ENCODE data around the gene CMC2. TPM values are rescaled to one million over a fixed set of nuclear protein-coding genes. Genes with fewer than 3 reads are reported as not detected.
A peak's percentile ranks its signal among the peaks of the same experiment; 100 is the strongest.

Gene CMC2
- total RNA-seq, 2 donors from 2014 or later, result 38.9 to 153 TPM

DNA sequence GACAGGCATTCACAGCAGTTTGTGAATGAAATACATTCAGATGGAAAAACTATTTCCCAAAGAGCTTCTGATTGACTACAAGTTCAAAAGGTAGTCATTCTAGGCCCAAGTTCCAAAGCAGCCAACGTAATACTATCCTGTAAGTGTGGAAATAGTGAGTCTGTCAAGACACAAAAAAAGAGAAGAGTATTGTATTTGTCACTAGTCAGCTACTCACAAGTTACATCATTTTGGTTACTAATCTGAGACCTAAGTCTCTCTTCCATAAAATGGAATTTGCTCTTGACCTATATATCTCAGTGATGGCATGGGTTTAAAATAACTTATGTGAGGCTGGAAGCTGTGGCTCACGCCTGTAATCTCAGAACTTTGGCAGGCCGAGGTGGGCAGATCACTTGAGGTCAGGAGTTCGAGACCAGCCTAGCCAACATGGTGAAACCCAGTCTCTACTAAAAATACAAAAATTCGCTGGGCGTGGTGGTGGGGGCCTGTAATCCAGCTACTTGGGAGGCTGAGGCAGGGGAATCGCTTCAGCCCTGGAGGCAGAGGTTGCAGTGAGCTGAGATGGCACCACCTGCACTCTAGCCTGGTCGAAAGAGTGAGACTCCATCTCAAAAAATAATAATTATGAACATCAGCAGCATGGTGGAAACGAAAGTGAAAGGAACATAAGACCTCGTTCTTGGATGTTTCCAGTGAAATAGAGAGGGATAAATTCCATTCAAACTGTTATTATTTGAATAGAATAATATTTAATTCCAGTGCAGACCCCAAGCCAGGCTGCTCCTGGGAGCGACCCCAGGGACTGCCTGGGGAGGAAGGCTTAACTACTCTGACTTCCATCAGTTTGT, 2.9 kb downstream of the CMC2 start:
- WGBS, result 75% methylated on average over 11 of the region's 11 CpGs
- Histone ChIP-seq H3K27ac (peak overlapping the region; percentile 57 to 63), H3K4me3 (peak overlapping the region in 1 of 2 donors; percentile 6)

GRCh38 chr16:81003064-81003463, 3.6 kb downstream of the CMC2 start:
- intact Hi-C loops (cut with DNase I), result loop anchor here (10.0 kb wide), 1 partner anchor 72 kb away; the partner anchor contains the start of gene C16orf46
- no peak for TF ChIP-seq POLR2A (IDR thresholded peaks at IDR 0.05)
- TF ChIP-seq, protein P1, sequence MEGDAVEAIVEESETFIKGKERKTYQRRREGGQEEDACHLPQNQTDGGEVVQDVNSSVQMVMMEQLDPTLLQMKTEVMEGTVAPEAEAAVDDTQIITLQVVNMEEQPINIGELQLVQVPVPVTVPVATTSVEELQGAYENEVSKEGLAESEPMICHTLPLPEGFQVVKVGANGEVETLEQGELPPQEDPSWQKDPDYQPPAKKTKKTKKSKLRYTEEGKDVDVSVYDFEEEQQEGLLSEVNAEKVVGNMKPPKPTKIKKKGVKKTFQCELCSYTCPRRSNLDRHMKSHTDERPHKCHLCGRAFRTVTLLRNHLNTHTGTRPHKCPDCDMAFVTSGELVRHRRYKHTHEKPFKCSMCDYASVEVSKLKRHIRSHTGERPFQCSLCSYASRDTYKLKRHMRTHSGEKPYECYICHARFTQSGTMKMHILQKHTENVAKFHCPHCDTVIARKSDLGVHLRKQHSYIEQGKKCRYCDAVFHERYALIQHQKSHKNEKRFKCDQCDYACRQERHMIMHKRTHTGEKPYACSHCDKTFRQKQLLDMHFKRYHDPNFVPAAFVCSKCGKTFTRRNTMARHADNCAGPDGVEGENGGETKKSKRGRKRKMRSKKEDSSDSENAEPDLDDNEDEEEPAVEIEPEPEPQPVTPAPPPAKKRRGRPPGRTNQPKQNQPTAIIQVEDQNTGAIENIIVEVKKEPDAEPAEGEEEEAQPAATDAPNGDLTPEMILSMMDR (IDR thresholded peaks at IDR 0.05), result no peak
- TF ChIP-seq POLR2AphosphoS5 (IDR thresholded peaks at IDR 0.05), result no peak
- peaks cover 11% of the 10 kb centered on the region for H3K4me1 ChIP-seq (replicated peaks)
- DNase-seq (ENCODE audit: low spot score), result no peak
- WGBS, result 68% methylated on average over 4 of the region's 4 CpGs
- no peaks in the 10 kb centered on the region for H3K9me3 ChIP-seq
- H3K27ac ChIP-seq, result no peak overlapping the region
- H3K36me3 ChIP-seq, result no peaks in the 10 kb centered on the region
- no peaks in the 10 kb centered on the region for H3K27me3 ChIP-seq (replicated peaks; ENCODE audit: insufficient read depth)
- no peak overlapping the region for H3K4me3 ChIP-seq

More for the DNA sequence above, 2.9 kb downstream of the CMC2 start:
- Histone ChIP-seq H3K4me1 (replicated peaks) (peaks cover 11% of the 10 kb centered on the region), H3K9me3 (no peaks in the 10 kb centered on the region), H3K27me3 (replicated peaks; ENCODE audit: insufficient read depth) (no peaks in the 10 kb centered on the region), H3K36me3 (no peaks in the 10 kb centered on the region)
- intact Hi-C loops (cut with DNase I), result loop anchor here (10.0 kb wide), 1 partner anchor 71 kb away; the partner anchor contains the start of gene C16orf46
- no peak for DNase-seq (ENCODE audit: low spot score)
- no peak for TF ChIP-seq POLR2AphosphoS5 (IDR thresholded peaks at IDR 0.05)
- TF ChIP-seq, protein P1 (IDR thresholded peaks at IDR 0.05), result no peak
- no peak for TF ChIP-seq POLR2A (IDR thresholded peaks at IDR 0.05)

DNA sequence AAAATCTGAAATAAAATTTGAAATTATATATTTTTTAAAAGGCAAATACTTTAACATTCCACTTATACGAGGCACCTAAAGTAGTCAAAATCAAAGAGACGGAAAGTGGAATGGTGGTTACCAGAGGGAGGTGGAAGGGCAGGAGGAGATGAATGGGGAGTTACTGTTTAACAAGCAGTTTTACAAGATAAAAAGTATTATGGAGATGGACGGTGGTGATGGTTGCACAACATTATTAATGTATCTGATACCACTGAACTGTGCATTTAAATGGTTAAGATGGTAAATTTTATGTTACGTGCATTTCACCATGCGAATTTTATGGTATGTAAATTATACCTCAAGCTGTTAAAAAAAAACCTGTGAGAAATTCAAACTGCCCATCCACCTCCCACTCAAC, 5.4 kb downstream of the CMC2 start:
- intact Hi-C loops (cut with DNase I), result loop anchor here (10.0 kb wide), 1 partner anchor 73 kb away; the partner anchor contains the start of gene C16orf46
- no peaks in the 10 kb centered on the region for H3K27me3 ChIP-seq (replicated peaks; ENCODE audit: insufficient read depth)
- no peak overlapping the region for H3K27ac ChIP-seq
- 49% methylated on average over 5 of the region's 5 CpGs for WGBS
- DNase-seq (ENCODE audit: low spot score), result no peak
- no peak overlapping the region for H3K4me3 ChIP-seq
- TF ChIP-seq POLR2A (IDR thresholded peaks at IDR 0.05) (no peak), POLR2AphosphoS5 (IDR thresholded peaks at IDR 0.05) (no peak)
- TF ChIP-seq, protein P1 (IDR thresholded peaks at IDR 0.05), result no peak
- H3K36me3 ChIP-seq, result no peaks in the 10 kb centered on the region
- H3K4me1 ChIP-seq (replicated peaks), result peaks cover 11% of the 10 kb centered on the region
- H3K9me3 ChIP-seq, result no peaks in the 10 kb centered on the region

DNA sequence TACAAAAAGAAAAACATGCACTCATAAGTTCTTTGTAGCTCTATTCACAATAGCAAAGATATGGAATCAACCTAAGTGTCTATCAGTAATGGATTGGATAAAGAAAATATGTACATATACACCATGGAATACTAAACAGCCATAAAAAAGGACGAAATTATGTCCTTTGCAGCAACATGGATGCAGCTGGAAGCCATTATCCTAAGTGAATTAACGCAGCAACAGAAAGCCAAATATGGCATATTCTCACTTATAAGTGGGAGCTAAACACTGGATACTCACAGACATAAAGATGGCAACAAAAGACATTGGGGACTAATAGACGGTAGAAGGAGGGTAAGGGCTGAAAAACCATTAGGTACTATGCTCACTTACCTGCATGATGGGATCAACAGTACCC, 5.8 kb downstream of the CMC2 start:
- H3K27me3 ChIP-seq (replicated peaks; ENCODE audit: insufficient read depth), result no peaks in the 10 kb centered on the region
- WGBS, result 94% methylated on average over 3 of the region's 3 CpGs
- intact Hi-C loops (cut with DNase I), result loop anchor here (10.0 kb wide), 1 partner anchor 74 kb away; the partner anchor contains the start of gene C16orf46

More for the DNA sequence above, 5.8 kb downstream of the CMC2 start:
- no peaks in the 10 kb centered on the region for H3K36me3 ChIP-seq
- peaks cover 10% of the 10 kb centered on the region for H3K4me1 ChIP-seq (replicated peaks)
- H3K4me3 ChIP-seq, result no peak overlapping the region
- no peak overlapping the region for H3K27ac ChIP-seq
- TF ChIP-seq, protein P1 (IDR thresholded peaks at IDR 0.05), result no peak
- TF ChIP-seq POLR2A (IDR thresholded peaks at IDR 0.05), result no peak
- no peak for TF ChIP-seq POLR2AphosphoS5 (IDR thresholded peaks at IDR 0.05)
- no peak for DNase-seq (ENCODE audit: low spot score)
- H3K9me3 ChIP-seq, result no peaks in the 10 kb centered on the region
